Endothelial cell of hepatic sinusoid (primary cell): ENCODE measurements around the gene C2orf92.
"Not testable (repeated sequence)": the region's sequence is repeated elsewhere in the genome, so short reads cannot be mapped to it uniquely, and the experiment has no call there.

Source experiments
- in situ Hi-C: cut with HindIII; loops from 2 replicates; pipeline ENCODE4 v1.10.0; 2017; ENCODE audit warnings: low sequenced_read_pairs

C2orf92 gene

GRCh38 chr2:97688062-97688827, 18.7 kb downstream of the C2orf92 start:
- in situ Hi-C loops: no loop called here

- in situ Hi-C loops: no loop called here
Measured at GRCh38 chr2:97691166-97691565, 21.7 kb downstream of the C2orf92 start.

- in situ Hi-C loops: no loop called here
Measured at GRCh38 chr2:97693476-97693875, 24.0 kb downstream of the C2orf92 start.

- in situ Hi-C loops: no loop called here
Measured at GRCh38 chr2:97695744-97696143, 26.2 kb downstream of the C2orf92 start.

- in situ Hi-C loops: no loop called here
Measured at GRCh38 chr2:97697252-97698235, 28.0 kb downstream of the C2orf92 start.

- in situ Hi-C loops: no loop called here
Measured at GRCh38 chr2:97698530-97698929, 29.0 kb downstream of the C2orf92 start.

GRCh38 chr2:97699765-97700444, 30.4 kb downstream of the C2orf92 start:
- in situ Hi-C loops: no loop called here

- in situ Hi-C loops: no loop called here
Measured at GRCh38 chr2:97701186-97701585, 31.7 kb downstream of the C2orf92 start.

- in situ Hi-C loops: no loop called here
Measured at GRCh38 chr2:97701851-97702465, 32.4 kb downstream of the C2orf92 start.

GRCh38 chr2:97702731-97703470, 33.4 kb downstream of the C2orf92 start:
- in situ Hi-C loops: no loop called here

GRCh38 chr2:97703741-97704140, 34.2 kb downstream of the C2orf92 start:
- in situ Hi-C loops: no loop called here

GRCh38 chr2:97704989-97705388, 35.5 kb downstream of the C2orf92 start:
- in situ Hi-C loops: no loop called here

GRCh38 chr2:97706112-97706511, 36.6 kb downstream of the C2orf92 start:
- in situ Hi-C loops: no loop called here

GRCh38 chr2:97706708-97707345, 37.3 kb downstream of the C2orf92 start:
- in situ Hi-C loops: no loop called here

GRCh38 chr2:97707362-97708047, 38.0 kb downstream of the C2orf92 start:
- in situ Hi-C loops: no loop called here

GRCh38 chr2:97708048-97708380, 38.5 kb downstream of the C2orf92 start:
- in situ Hi-C loops: no loop called here

- in situ Hi-C loops: no loop called here
Measured at GRCh38 chr2:97708608-97709007, 39.1 kb downstream of the C2orf92 start.

- in situ Hi-C loops: no loop called here
Measured at GRCh38 chr2:97711394-97711711, 41.8 kb downstream of the C2orf92 start.

GRCh38 chr2:97712175-97712574, 42.7 kb downstream of the C2orf92 start:
- in situ Hi-C loops: not testable (repeated sequence)
